NT2/D1 (cell line): ENCODE data around the gene VAV3.

ENCODE experiments used
- SUZ12 ChIP-seq: IDR thresholded peaks from 2 replicates; pipeline ENCODE4 v1.6.1; 2011; ENCODE audit not compliant: insufficient read length, insufficient read depth; ENCODE audit errors: extremely low read depth
- YY1 ChIP-seq: IDR thresholded peaks from 2 replicates; pipeline ENCODE4 v1.6.1; 2011; ENCODE audit not compliant: insufficient read length, insufficient read depth
- ZNF274 ChIP-seq: IDR thresholded peaks from 2 replicates; pipeline ENCODE4 v1.6.1; 2011; ENCODE audit warnings: mild to moderate bottlenecking, low read depth, low read length

GRCh38 chr1:107777664-107778047 lies 187.3 kb downstream of the VAV3 start:
- no peak for TF ChIP-seq ZNF274
- no peak for TF ChIP-seq YY1
- no peak for TF ChIP-seq SUZ12
